Aorta (tissue), 5 donors: ENCODE results near the gene SLC35B2. TPM values are rescaled to one million over a fixed set of nuclear protein-coding genes. Genes with fewer than 3 reads are reported as not detected.

Source experiments
- ATAC-seq: fragments of 200-7000 bp; cut with Tn5 transposase; one replicate; pipeline ENCODE4 v1.9.1; 2022; ENCODE audit warnings: moderate library complexity; ENCODE audit not compliant: low FRiP score
- DNase-seq, 2 donors: peaks; one replicate each; pipeline ENCODE4 v3.0.0-alpha.2; 2020
- H3K27ac ChIP-seq, 2 donors: one replicate each; pipeline ENCODE4 v1.5.1; 2013; ENCODE audit warnings: low read length in 2 of 2, mild to moderate bottlenecking in 2 of 2, moderate library complexity in 2 of 2, control low read depth in 1 of 2, inconsistent platforms in 1 of 2, low read depth in 1 of 2
- H3K27me3 ChIP-seq, 2 donors: one replicate each; pipeline ENCODE4 v1.6.1; 2013; ENCODE audit warnings: control low read depth in 1 of 2, low read length in 1 of 2, mild to moderate bottlenecking in 1 of 2, moderate library complexity in 1 of 2; ENCODE audit not compliant: insufficient read depth in 2 of 2, control insufficient read depth in 1 of 2
- H3K36me3 ChIP-seq, 2 donors: one replicate each; pipeline ENCODE4 v1.6.1; 2013; ENCODE audit warnings: control low read depth in 1 of 2, low read length in 1 of 2, mild to moderate bottlenecking in 1 of 2; ENCODE audit not compliant: insufficient read depth in 2 of 2, control insufficient read depth in 1 of 2
- H3K4me1 ChIP-seq, 2 donors: one replicate each; pipeline ENCODE4 v1.6.1; 2013; ENCODE audit warnings: low read length in 2 of 2, control low read depth in 1 of 2, mild to moderate bottlenecking in 1 of 2, moderate library complexity in 1 of 2; ENCODE audit not compliant: insufficient read depth in 2 of 2, control insufficient read depth in 1 of 2
- H3K4me3 ChIP-seq, 2 donors: one replicate each; pipeline ENCODE4 v1.5.1; 2013; ENCODE audit warnings: low read length in 2 of 2, control low read depth in 1 of 2, mild to moderate bottlenecking in 1 of 2
- H3K9me3 ChIP-seq: one replicate; pipeline ENCODE4 v1.6.1; 2013; ENCODE audit warnings: mild to moderate bottlenecking, low read length; ENCODE audit not compliant: control insufficient read depth
- WGBS, 2 donors: extraction: QIAGEN DNeasy Blood & Tissue Kit; methylation state at CpG; one replicate each; pipeline ENCODE4 v1.1.7; 2013; 5-methylcytosine and 5-hydroxymethylcytosine counted together
- intact Hi-C, 2 donors: fragments of 100-400 bp; cut with DNase I; formaldehyde crosslinking; loops; one replicate each; pipeline versions ENCODE4 v1.14.2 to v1.15.0; 2022
- polyA plus RNA-seq, 2 donors: library from polyadenylated mRNA; stranded (reverse); fragments of 200-250 nt; gene quantifications; one replicate each; pipeline ENCODE4 v1.2.3, GENCODE V29; 2013
- total RNA-seq, 2 donors: library from RNA; stranded (reverse); fragmentation: NEBNext Ultra II Directional; extraction: Animal tissue kit (Norgen Biotek cat#: 25700); gene quantifications; one replicate each; pipeline ENCODE4 v1.2.1, GENCODE V29; 2021
- donor health status: healthy with polysubstance abuse.
- donor health status: Bipolar disorder and iron deficiency.
- donor health status: DM: no; HTN: no; CAD: no.
- donor health status: DM: no; HTN: no; CAD: no.
- donor health status: DM: yes; HTN: yes; CAD: no.

SLC35B2 gene
- total and polyA plus RNA-seq, 4 donors = 10.6 to 27.7 (median 24.7) TPM

DNA sequence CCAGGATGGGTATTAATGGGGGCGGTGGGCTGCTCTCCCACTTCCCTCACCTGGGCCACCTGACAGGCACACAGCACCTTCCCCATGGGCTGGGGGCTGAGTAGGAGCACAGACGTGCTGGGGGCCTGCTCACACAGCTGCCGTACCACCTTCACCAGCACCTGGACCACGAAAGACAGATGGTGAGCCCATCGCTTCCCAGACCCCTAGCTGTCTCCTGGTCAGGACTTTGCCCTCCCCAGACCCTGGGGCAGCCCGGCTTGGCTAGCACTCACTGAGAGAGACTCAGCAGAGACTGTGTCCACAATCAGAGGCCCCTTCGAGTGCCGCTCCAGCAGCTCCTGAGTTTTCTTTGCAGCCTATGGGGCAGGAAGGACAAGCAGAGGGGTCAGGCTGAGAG is 43.8 kb upstream of the SLC35B2 start:
- intact Hi-C loops = loop anchor here in 1 of 2 donors (5.0 kb wide), 1 partner anchor 34 kb away; the partner anchor contains the start of gene NFKBIE
- no peaks in the 10 kb centered on the region for H3K27me3 ChIP-seq
- no peak overlapping the region for H3K27ac ChIP-seq
- H3K4me1 ChIP-seq = no peaks in the 10 kb centered on the region
- H3K36me3 ChIP-seq = peaks cover 2% of the 10 kb centered on the region in 2 donors
- H3K4me3 ChIP-seq = no peak overlapping the region
- WGBS, 2 donors = 93 to 94% methylated on average over 8 of the region's 8 CpGs
- ATAC-seq (no peak), DNase-seq (peak in 1 of 2 donors; percentile 54)
- no peaks in the 10 kb centered on the region for H3K9me3 ChIP-seq

DNA sequence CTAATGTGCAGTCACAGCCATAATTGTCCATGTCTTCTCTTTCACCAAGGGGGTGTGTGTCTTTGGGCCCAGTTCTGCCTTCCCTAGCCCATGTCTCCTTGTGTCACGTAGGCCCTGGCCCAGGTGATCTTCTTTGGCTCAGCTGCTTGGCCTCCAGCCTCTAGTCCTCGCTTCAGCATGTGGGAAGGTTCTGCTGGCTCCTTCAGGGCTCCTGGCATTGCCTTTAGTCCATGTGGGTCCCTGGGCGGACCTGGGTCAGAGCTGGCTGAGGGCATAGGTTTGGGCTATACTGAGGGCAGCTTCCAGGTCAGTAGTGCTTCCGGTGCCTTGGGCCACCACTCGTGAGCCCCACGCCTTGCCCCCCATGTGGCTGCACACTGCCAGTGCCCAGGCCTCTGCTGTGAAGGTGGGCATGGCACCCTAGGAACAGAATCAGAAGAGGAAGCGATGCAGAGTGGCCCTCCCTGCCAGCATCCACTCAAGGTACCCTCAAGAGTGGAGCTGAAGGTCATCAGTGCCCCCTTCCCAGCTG is 43.0 kb upstream of the SLC35B2 start:
- 84 to 89% methylated on average over 7 of the region's 7 CpGs for WGBS, 2 donors
- no peaks in the 10 kb centered on the region for H3K9me3 ChIP-seq
- H3K36me3 ChIP-seq = peaks cover under 1 to 2% of the 10 kb centered on the region in 2 donors
- no peak overlapping the region for H3K27ac ChIP-seq
- no peaks in the 10 kb centered on the region for H3K4me1 ChIP-seq
- H3K4me3 ChIP-seq = no peak overlapping the region
- intact Hi-C loops = loop anchor here in 1 of 2 donors (5.0 kb wide), 1 partner anchor 33 kb away; the partner anchor contains the start of gene NFKBIE
- DNase-seq = peak in 1 of 2 donors; percentile 44
- H3K27me3 ChIP-seq = no peaks in the 10 kb centered on the region
- ATAC-seq = no peak

DNA sequence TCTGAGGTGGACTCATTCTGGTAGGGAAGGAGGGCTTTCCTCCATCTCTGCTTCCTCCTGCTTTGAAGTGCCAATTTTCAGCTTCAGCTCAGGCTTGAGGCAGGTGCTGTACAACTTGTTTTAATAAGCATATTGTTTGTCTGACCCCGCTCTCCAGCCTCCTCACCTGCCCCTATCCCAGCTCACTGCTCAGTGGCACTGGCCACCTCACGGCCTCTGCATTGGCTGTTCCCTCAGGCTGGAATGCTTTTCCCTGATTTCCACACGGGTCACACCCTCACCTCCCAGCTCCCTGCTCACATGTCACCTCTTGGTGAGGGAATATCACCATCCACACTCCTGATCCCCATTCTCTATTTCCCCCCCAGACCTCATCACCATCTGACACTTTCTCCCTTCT is 41.5 kb upstream of the SLC35B2 start:
- DNase-seq = peak in 1 of 2 donors; percentile 44
- no peak for ATAC-seq
- intact Hi-C loops = no loop called here
- 86 to 87% methylated on average over 3 of the region's 3 CpGs for WGBS, 2 donors
- H3K27ac ChIP-seq = no peak overlapping the region
- H3K9me3 ChIP-seq = no peaks in the 10 kb centered on the region
- no peak overlapping the region for H3K4me3 ChIP-seq
- H3K27me3 ChIP-seq = no peaks in the 10 kb centered on the region
- peaks cover 0 to 2% of the 10 kb centered on the region in 2 donors for H3K36me3 ChIP-seq
- no peaks in the 10 kb centered on the region for H3K4me1 ChIP-seq

GRCh38 chr6:44298055-44298803 is 40.9 kb upstream of the SLC35B2 start:
- intact Hi-C loops = no loop called here
- WGBS, 2 donors = 28 to 31% methylated on average over 20 of the region's 20 CpGs
- no peak overlapping the region for H3K27ac ChIP-seq
- ATAC-seq (no peak), DNase-seq (peak in 1 of 2 donors; percentile 57)
- H3K9me3 ChIP-seq = no peaks in the 10 kb centered on the region
- no peak overlapping the region for H3K4me3 ChIP-seq
- peaks cover 0 to 2% of the 10 kb centered on the region in 2 donors for H3K36me3 ChIP-seq
- H3K27me3 ChIP-seq = no peaks in the 10 kb centered on the region
- H3K4me1 ChIP-seq = no peaks in the 10 kb centered on the region

DNA sequence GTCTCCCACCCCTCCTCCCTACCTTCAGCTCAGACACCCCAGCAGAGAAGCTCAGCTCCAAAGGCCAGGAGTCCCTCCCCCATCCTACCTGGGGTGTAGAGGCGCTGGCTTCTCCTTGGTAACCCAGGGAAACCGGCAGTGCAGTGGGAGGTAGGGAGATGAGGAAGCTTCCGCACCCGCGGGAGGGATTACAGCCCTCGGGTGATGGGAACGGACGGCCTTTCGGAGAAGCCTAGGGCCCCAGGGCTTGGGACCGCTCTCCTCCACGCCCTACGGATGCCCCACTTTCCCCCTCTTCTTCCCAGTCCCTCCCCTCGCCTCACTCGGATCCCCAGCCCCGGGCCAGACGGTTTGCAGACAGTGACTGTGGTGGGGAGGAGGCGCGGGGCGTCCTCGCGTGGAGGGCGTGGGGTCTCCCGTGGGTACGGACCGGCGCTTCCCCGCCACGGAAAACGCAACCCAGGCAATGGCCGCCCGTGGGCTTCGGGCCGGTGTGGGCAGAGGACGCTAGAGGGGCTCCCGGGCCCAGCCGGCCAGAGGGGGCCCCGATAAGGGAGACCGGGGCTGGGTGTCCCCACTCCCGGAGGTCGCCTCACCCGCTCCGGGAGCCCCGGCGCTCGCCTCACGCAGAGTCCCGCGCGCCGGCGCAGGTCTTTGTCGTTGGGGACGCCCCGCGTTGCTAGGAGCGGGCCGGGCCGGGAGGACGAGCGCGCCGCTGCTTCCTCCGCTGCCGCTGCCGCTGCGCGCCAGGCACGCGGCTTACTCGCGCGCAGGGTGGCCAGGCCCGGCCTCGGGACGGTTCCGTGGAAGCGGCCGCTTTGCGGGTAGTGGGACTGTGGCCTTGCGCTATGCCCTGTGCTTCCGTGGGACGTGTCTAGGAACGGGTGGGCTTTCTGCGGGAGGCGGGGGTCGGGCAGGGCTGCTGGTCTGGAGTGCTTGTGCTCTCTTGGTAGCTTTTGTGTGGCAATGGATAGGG is 40.0 kb upstream of the SLC35B2 start:
- Histone ChIP-seq H3K9me3 (no peaks in the 10 kb centered on the region), H3K27ac (no peak overlapping the region), H3K27me3 (no peaks in the 10 kb centered on the region), H3K36me3 (peaks cover 0 to 2% of the 10 kb centered on the region in 2 donors), H3K4me1 (no peaks in the 10 kb centered on the region), H3K4me3 (no peak overlapping the region)
- WGBS, 2 donors = 0 to 1% methylated on average over 62 to 86 of the region's 86 CpGs
- intact Hi-C loops = no loop called here
- ATAC-seq (peak; percentile 59), DNase-seq (peak in 1 of 2 donors; percentile 80)

- peak in 1 of 2 donors; percentile 37 for DNase-seq
- 69 to 74% methylated on average over 7 of the region's 7 CpGs for WGBS, 2 donors
Observed at GRCh38 chr6:44294832-44295791, 37.8 kb upstream of the SLC35B2 start.

DNA sequence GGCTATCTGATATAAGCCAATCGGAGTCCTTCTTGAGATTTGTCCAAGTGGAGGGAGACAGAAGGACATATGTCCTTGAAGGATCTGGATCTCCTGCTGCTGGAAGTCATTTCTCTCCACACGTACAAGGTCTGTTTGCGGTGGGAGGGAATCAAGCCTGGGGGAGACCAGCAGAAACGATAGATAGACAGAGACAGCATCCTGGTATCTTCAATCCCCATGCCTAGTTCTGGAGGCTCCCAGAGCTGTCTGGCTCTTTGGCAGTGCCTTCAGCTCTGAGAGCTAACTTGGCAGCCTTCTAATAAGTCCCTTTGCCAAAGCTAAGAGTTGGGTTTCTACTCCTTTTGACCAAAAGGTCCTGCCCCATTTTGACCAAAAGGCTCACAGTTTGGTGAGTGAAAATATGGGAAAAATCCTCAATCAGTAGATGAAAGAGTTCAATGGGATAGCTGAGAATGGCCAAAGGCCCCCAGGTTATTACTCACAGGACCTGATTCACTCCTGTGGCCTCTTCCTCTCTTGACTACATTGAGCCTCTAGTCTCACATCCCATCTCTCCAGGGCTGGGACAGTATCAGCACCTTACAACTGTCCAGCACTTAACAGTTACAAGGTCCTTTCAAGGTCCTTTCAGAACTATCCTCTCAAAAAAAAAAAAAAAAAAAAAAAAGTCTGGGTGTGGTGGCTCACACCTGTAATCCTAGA is 35.5 kb upstream of the SLC35B2 start:
- peak in 1 of 2 donors; percentile 12 for DNase-seq
- no peak overlapping the region for H3K4me3 ChIP-seq
- no peaks in the 10 kb centered on the region for H3K4me1 ChIP-seq
- no peaks in the 10 kb centered on the region for H3K36me3 ChIP-seq
- no peak for ATAC-seq
- H3K9me3 ChIP-seq = no peaks in the 10 kb centered on the region
- H3K27ac ChIP-seq = no peak overlapping the region
- intact Hi-C loops = no loop called here
- no peaks in the 10 kb centered on the region for H3K27me3 ChIP-seq
- WGBS, 2 donors = 71 to 78% methylated on average over 4 of the region's 4 CpGs

More at GRCh38 chr6:44294832-44295791, 37.8 kb upstream of the SLC35B2 start:
- intact Hi-C loops = no loop called here
- H3K9me3 ChIP-seq = no peaks in the 10 kb centered on the region
- H3K4me1 ChIP-seq = no peaks in the 10 kb centered on the region
- H3K4me3 ChIP-seq = no peak overlapping the region
- no peak overlapping the region for H3K27ac ChIP-seq
- ATAC-seq = no peak
- no peaks in the 10 kb centered on the region for H3K36me3 ChIP-seq
- no peaks in the 10 kb centered on the region for H3K27me3 ChIP-seq
